NCI-H82 (cell line): Measurements from ENCODE around the gene NCLN.
"Not testable (repeated sequence)": the region's sequence is repeated elsewhere in the genome, so short reads cannot be mapped to it uniquely, and the experiment has no call there.

ENCODE experiments used
- DNase-seq: peaks from one replicate; lab custom pipeline; 2025; lab: John Stamatoyannopoulos, UW

NCLN gene

GRCh38 chr19:3225169-3225485 is 39.4 kb downstream of the NCLN start:
- no peak for DNase-seq

- no peak for DNase-seq
Observed at GRCh38 chr19:3225677-3226093, 40.0 kb downstream of the NCLN start.

- no peak for DNase-seq
Observed at GRCh38 chr19:3227054-3227626, 41.4 kb downstream of the NCLN start.

GRCh38 chr19:3229346-3229743 is 43.6 kb downstream of the NCLN start:
- no peak for DNase-seq

GRCh38 chr19:3229888-3230496 is 44.3 kb downstream of the NCLN start:
- DNase-seq = no peak

GRCh38 chr19:3231288-3231687 is 45.6 kb downstream of the NCLN start:
- no peak for DNase-seq

- no peak for DNase-seq
Observed at GRCh38 chr19:3233116-3233515, 47.4 kb downstream of the NCLN start.

- peak; percentile 22 for DNase-seq
Observed at GRCh38 chr19:3233831-3234230, 48.1 kb downstream of the NCLN start.

- no peak for DNase-seq
Observed at GRCh38 chr19:3234800-3235199, 49.1 kb downstream of the NCLN start.

GRCh38 chr19:3235604-3236003 is 49.9 kb downstream of the NCLN start:
- DNase-seq = not testable (repeated sequence)

- no peak for DNase-seq
Observed at GRCh38 chr19:3236272-3236671, 50.5 kb downstream of the NCLN start.

- no peak for DNase-seq
Observed at GRCh38 chr19:3238066-3238561, 52.4 kb downstream of the NCLN start.

- no peak for DNase-seq
Observed at GRCh38 chr19:3239367-3239766, 53.6 kb downstream of the NCLN start.

- peak; percentile 24 for DNase-seq
Observed at GRCh38 chr19:3243819-3244700, 58.3 kb downstream of the NCLN start.

- DNase-seq = no peak
Observed at GRCh38 chr19:3245050-3245449, 59.3 kb downstream of the NCLN start.

GRCh38 chr19:3248728-3249326 is 63.1 kb downstream of the NCLN start:
- no peak for DNase-seq

- DNase-seq = peak; percentile 80
Observed at GRCh38 chr19:3249408-3249807, 63.7 kb downstream of the NCLN start.

- peak; percentile 20 for DNase-seq
Observed at GRCh38 chr19:3250675-3251074, 64.9 kb downstream of the NCLN start.

GRCh38 chr19:3251229-3251628 is 65.5 kb downstream of the NCLN start:
- DNase-seq = no peak

GRCh38 chr19:3252650-3253049 is 66.9 kb downstream of the NCLN start:
- DNase-seq = no peak

GRCh38 chr19:3253270-3253669 is 67.5 kb downstream of the NCLN start:
- peak; percentile 23 for DNase-seq

- DNase-seq = no peak
Observed at GRCh38 chr19:3254520-3254919, 68.8 kb downstream of the NCLN start.

GRCh38 chr19:3257071-3257470 is 71.3 kb downstream of the NCLN start:
- DNase-seq = no peak
